Melanocyte of skin (primary cell): ENCODE data around the gene DUSP1. TPM values are rescaled to one million over a fixed set of nuclear protein-coding genes. Genes with fewer than 3 reads are reported as not detected.

Experiments
- small RNA-seq, 2 donors: library from RNA; depleted of rRNA; stranded (forward); fragments of <200 nt; gene quantifications; one replicate each; pipeline ENCODE3, GENCODE V24; 2012
- total RNA-seq, 2 donors: library from RNA; depleted of rRNA; stranded (reverse); fragments of >200 nt; gene quantifications; 2 replicates each; pipeline ENCODE4 v1.2.3, GENCODE V29; 2012

The DUSP1 gene, protein sequence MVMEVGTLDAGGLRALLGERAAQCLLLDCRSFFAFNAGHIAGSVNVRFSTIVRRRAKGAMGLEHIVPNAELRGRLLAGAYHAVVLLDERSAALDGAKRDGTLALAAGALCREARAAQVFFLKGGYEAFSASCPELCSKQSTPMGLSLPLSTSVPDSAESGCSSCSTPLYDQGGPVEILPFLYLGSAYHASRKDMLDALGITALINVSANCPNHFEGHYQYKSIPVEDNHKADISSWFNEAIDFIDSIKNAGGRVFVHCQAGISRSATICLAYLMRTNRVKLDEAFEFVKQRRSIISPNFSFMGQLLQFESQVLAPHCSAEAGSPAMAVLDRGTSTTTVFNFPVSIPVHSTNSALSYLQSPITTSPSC
- total RNA-seq, result 10 to 100 TPM; 11.7 to 19.6 TPM

DNA sequence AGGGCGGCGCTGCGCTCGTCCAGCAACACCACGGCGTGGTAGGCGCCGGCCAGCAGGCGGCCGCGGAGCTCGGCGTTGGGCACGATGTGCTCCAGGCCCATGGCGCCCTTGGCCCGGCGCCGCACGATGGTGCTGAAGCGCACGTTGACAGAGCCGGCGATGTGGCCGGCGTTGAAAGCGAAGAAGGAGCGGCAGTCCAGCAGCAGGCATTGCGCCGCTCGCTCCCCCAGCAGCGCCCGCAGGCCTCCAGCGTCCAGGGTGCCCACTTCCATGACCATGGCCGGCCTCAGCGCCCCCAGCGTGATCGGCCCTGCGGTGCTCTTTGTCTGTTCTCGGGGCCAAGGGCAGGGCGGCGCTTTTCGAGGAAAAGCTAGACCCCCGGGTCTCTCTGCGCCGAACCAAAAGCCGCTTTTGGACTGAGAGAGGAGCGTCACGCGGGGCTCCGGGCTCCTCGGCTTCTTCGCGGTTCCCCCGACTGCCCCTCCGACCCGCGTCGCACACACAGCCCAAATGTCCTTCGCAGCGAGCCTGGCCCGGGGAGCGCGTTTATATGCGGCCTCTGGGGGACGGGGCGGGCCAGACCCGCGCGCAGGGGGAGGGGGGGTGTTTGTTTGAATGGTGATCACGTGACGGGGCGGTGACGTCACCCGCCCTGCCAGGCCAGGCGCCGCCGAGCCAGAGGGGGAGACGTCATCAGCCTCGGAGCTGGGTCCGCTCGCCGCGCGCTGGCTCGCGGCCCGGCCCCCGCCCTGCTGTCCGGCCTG is at the start of gene DUSP1:
DUSP1 (minus strand) TSS at position 521 of the 764 bp plus-strand sequence; CDS start at position 278, 243 bp downstream.

Small RNA genes lying within 50 kb of the gene (small RNA-seq; reads per million reads assigned to genes)
- gene AC022217.4 (0 reads per million in 2 donors), gene RF00019 (0 reads per million in 2 donors)

Other genes starting within 250 kb of the DUSP1 start
- 1 to 10 TPM; 1.7 TPM for gene NEURL1B, start 129.9 kb downstream of the DUSP1 start, total RNA-seq
- gene ERGIC1, start 63.1 kb upstream of the DUSP1 start, total RNA-seq, result 10 to 100 TPM; 43.4 to 72.9 TPM
- 10 to 100 TPM; 39.9 to 53.9 TPM for gene RPL26L1, start 188.2 kb upstream of the DUSP1 start, total RNA-seq
- 100 to 1,000 TPM; 192 to 232 TPM for gene ATP6V0E1, start 212.6 kb upstream of the DUSP1 start, total RNA-seq